GM19240 (cell line): ENCODE data around the gene SNPH.
A peak's percentile ranks its signal among the peaks of the same experiment; 100 is the strongest.

Experiments
- DNase-seq: peaks from one replicate; pipeline ENCODE4 v3.0.0; 2011; ENCODE audit warnings: low spot score; ENCODE audit not compliant: insufficient read length

The SNPH gene

DNA sequence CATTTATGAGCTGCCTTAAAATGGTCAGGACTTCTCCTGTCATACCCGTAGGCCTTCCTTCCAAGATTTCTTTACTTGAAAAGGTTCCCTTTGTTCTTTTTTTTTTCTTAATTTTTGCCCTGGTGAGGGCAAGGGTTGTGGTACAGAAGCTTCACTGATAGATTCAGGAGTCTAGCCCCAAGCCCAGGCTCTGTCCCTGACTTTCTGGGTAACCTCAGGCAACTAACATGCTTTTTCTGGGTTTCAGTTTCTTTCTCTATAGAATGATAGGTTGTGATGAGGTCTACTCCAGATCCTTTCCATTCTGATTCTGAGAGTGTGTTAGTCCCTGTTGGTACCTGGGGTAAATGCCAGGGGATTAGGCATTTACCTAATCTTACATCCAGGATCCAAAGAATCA, 21.2 kb downstream of the SNPH start:
- no peak for DNase-seq

DNA sequence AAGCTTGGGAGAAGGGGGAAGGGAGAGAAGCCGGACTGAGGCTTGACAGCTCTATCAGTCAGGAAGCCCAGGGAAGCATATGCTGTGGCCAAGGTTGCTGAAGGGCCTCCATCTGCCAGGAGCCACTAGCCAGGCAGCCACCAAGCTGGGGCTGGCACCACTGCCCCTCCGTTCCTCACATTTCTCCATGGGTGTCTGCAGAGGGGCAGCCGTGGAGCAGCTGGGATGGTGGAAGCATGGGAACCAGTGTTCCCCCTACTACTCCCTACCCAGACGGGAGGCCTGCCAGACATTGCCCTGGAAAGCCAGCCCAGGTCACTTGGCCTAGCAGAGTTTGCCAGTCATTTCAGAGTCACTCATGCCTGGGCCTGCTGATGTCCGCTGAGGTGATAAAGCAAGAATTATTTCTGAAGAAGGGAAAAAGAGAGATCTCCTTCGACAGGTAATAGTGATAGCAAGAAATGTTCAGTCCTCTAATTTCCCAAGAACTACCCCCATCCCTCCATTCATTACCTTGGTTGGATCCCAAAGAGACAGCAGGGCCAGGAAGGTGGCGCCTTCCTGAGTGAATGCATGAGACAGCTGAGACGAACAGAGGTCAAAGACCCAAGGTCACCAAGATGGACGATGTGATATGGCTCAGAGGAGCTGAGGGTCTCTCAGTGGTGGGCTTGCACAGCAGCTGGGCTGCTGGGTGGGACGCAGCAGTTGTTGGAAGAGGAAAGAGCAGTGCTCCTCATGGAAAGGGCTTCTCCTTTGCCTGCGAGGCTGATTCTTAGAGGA, 21.9 kb downstream of the SNPH start:
- no peak for DNase-seq

DNA sequence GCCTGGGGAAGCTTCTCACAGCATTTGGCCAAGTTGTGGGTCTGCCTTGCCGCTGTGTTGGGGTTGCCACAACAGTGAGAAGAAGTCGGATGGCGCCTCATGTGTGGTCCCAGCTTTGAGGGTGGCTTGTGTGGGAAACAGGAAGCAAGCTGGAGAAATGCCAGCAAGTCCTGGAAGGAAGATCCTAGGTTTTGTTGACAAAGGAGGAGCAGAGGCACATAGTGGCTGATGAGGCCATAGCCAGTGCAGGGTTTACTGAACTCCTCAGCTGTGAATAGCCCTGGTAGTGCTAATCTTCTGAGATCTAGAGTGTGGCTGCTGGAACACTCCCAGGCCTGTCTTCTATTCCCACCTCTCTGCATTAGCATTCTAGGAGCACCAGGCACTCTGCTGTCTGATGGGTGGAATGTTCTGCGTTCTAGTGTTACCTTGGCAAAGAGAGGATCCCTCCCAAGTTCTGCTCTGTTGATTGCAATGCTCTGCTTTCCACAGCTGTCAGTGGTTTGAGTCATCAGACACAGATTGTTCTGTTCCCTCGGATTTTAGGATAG, 25.2 kb downstream of the SNPH start:
- no peak for DNase-seq

DNA sequence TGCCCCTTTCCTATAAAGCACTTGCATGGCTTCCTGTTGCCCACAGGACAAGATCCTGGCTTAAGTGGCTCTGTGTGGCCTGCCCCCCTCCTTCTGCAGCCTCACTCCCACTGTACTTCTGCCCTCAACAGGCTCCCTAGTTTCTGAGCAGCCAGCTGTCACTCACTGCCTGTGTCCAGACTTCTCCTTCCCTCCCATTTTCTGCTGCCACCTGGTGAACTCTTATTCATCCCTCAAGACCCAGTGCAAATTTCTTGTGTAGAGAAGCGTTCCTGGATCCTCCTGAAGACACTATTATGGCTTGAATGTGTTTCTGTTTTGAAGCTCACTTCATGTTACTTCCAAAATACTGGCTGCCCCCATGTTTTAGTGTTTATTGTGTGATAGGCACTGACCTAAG, 26.5 kb downstream of the SNPH start:
- no peak for DNase-seq

DNA sequence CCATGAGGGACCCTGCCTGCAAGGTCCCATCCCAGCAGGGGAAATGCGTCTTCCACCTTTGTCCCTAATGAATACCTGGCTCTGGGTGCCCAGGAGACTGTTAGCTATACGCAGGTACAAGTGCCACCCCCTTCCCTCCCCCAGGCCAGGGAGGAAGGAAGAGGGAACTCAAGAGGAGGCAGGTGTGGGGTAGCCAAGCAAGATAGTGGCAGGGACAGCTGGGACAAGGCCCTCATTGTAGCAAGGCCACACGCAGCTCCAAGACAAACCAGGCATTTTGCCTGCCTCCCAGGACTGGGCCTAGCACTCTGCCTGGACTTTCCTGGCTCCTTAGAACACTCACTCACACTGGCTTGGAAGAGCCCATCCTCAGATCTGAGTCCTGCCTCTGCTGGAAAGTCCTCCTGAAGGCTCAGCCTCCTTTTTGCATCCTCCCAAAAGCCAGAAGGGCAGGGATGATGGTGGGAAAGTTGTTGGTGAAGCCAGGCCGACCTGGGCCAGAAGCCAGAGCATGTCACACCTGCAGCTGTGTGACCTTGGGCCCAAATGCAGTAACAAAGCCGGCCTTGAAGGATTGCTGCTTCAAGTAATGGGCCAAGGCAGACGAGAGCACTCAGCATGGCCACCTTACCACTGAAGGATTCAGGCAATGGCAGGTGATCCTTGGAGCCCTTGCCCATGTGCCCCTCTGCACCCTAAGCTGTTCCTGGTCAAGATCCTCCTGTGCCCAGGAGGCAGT, 27.7 kb downstream of the SNPH start:
- DNase-seq: no peak

DNA sequence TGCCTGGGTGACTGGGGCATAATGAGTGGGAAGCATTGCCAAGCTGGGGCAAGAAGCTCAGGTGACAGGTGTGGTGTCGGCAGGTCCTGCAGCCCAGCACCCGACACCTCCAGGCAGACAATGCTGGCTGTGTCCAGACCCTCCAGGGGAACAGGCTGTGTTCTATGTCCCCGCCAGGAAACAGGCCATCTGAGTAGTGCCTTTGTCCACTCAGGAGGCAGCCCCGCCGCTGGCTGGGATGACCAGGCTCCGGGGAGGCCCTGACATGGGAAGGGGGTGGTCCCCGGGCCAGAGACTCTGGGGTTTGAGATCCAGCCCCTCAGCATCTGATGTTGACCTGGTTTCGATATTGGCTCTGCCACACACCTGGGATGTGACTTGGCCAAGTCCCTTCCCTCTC, 28.4 kb downstream of the SNPH start:
- no peak for DNase-seq

DNA sequence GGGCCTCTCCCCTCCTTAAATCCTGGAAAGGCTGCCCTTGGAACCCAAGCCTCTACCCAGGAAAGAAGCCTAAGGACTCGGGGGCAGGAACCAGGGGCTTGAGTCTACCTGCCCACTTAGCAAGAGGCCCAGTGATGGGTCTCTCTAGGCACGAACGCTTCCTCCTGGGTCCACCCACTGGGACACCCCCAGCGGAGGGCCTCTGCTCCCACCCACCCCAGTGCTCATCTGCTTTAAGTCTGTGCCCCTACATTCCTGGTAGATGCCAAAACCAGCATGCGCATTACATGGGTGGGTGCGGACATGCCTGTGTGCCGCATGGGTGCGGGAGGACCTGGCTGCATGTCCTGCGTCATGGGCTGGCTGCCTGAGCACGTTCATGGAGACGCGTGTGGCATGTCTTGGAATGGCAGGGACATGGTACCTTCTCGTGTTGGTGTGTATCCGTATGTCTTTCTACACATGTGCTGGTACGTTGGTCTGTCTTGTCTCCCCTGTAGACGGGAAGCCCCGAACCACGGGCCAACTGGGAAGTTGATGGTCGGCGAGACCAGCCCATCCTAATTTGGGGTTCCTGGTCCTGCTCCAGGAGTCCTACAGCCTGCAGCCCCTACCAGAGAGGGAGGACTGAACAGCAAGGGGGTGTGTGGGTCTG, 29.3 kb downstream of the SNPH start:
- DNase-seq: no peak

DNA sequence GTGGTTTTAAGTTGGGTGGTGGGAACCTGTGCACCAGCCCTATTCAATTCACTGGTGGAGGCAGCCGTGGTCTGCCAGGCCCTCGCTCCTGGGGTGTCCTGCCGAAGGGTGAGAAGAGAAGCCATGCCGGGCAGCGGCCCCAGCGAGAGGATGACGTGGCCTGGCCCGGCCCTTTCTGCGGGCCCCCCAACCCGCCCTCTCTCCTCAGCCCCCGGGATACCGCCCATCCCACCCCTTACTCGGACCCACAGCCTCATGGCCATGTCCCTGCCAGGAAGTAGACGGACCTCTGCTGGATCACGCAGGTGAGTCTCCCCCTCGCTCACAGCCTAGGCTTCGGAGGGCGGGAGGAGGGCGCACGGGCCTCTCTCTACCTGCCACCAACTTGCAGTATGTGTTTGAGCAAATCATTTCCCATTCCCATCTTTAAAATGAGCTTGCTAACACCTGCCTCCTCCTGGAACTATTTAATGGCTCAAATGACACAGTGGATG, 30.1 kb downstream of the SNPH start:
- no peak for DNase-seq

DNA sequence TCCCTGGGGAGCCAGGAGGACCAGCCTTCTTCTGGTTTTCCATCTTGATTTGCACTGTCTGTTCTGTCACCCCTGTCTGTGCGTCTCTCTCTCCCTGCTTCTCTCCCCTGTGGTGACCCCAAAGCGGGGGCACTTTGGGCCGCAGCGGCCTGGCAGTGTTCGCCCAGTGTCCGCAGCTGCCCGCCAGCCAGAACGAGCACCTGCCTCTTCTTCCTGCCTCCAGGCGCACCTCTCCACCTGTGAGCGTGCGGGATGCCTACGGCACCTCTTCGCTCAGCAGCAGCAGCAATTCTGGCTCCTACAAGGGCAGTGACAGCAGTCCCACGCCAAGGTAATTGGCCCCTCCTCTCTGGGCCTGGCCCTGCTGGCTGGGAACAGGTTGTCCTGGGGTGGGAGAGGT, 30.8 kb downstream of the SNPH start:
- no peak for DNase-seq

DNA sequence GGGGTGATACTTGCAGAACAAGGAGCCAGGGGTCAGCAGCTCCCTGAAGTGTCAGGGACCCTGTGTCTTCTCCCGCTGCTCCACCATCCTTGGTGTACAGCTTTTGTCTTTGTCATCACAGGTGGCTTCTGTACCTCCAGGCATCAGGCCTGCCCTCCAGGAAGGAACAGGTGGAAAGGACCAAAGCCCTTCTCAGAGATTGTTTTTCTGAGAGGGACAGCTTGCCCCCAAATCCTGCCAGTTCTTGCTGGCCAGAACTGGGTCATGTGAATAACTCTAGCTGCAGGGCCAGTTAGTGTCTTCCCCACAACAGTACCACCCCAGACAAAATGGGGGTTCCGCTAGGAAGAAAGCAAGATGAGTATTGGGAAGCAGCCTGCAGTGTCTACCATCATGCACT, 31.4 kb downstream of the SNPH start:
- DNase-seq: no peak

DNA sequence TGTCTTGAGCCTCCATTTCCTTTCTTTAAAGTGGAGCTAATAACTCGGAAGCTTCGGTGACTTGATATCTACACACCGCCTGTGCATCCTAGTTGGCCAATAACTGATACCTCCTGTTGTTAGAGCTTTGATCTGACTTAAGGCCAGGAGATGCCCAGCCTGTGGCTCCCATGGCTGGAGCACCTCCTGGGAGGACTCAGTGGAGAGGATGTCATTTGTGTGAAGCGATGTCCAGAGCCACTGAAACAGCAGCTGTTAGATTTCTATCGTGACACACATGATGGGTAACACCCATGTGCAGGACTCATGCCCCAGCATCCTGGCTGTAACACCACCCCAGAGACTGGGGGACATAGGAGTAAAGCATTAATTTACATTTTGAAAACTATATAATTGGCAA, 32.1 kb downstream of the SNPH start:
- no peak for DNase-seq

DNA sequence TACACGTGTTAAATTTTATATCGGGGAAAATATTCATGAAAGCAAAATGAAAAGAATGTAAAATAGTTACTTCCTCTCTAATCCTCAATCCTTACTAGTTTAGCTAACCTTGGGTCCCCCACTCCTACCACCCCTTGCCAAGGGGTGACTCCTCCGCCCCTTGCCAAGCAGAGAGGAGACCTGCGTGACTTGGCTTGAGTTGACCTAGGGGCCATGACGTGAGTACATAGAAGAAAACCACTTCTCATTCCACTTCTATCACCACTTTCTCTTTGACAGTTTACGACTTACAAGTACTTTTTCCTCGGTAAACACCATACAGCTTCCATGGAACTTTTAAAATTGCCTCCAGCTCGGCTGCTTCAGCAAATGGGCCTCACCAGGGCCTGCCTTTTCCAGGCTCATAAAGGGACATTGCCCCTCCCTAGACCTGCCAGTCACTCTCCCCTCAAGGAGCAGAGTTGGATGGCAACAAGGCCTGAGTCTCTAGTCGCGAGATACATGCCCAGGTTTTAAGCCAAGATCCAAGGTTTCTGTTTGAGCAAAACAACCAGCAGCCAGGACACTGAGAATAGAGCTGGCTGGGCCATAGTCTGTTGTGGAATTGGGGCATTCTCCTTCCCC, 32.9 kb downstream of the SNPH start:
- no peak for DNase-seq

DNA sequence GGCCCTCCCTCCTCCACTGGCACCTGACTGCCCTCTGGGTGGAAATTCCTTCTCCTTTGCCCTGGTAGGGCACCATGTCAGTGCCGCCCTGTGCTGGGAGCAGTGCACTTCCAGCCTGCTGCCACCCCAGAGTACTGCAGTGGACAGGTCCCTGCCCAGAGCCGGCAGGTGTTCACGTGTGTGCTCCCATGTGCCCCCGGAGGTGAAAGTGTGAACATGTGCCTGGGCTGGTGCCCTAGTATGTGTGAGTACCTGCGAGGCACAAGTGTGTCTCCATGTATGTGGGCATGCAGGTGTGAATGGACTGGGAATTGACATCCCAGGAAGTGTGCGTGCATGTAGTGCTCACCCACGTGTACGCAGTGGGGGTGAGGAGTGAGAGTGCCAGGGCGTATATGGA, 33.4 kb downstream of the SNPH start:
- DNase-seq: peak; percentile 36

DNA sequence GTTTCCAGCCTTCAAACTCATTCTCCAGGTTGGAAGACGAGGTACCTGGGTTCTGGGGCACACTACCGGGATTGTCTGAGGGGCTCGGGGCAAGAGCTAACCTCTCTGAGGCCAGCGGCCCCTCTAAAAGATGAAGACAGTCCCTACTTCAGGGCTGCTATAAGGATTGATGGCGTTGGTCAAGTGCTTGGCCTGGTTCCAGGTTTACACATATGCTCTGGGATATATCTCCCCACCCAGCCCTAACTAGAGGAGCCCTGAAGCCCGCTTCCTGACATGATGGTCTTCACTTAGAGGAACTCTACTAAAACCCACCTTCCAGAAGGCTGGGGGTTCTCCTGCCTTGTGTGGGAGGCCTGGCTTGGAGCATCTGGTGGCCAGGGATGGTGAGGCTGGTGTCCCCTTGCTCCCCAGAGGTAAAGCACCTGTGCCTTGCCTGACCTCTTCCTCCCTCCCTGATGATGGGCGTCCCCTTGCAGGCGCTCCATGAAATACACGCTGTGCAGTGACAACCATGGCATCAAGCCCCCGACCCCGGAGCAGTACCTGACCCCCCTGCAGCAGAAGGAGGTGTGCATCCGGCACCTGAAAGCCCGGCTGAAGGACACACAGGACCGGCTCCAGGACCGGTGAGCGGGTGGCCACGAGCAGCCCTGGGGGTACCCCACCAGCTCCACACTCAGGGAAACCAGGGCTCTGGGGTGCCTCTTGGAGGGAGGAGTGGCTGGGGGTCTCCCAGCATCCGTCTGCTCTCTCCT, 34.2 kb downstream of the SNPH start:
- no peak for DNase-seq

DNA sequence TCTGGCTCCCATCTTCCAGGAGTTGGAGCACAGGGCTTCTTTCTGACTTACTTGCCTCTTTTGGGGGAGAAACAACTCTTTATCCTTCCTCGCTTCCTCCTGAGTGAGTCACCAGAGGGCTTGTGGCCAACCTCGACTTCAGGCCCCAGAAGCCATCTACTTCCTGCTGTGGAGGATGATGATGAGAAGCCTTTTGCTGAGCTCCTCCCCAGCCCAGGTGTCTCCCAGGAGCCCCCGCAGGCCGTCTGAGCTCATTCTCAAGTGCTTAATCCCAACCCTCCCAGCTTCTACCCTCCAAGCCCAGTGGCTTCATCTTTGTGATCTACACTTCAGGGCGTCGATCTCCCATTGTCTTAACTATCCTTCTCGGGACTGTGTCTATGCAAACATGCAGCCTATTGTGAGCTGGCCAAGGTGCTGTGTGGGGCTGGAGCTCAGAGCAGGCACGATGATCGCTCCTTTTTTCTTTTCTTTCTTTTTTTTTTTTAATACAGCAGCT, 35.0 kb downstream of the SNPH start:
- no peak for DNase-seq

DNA sequence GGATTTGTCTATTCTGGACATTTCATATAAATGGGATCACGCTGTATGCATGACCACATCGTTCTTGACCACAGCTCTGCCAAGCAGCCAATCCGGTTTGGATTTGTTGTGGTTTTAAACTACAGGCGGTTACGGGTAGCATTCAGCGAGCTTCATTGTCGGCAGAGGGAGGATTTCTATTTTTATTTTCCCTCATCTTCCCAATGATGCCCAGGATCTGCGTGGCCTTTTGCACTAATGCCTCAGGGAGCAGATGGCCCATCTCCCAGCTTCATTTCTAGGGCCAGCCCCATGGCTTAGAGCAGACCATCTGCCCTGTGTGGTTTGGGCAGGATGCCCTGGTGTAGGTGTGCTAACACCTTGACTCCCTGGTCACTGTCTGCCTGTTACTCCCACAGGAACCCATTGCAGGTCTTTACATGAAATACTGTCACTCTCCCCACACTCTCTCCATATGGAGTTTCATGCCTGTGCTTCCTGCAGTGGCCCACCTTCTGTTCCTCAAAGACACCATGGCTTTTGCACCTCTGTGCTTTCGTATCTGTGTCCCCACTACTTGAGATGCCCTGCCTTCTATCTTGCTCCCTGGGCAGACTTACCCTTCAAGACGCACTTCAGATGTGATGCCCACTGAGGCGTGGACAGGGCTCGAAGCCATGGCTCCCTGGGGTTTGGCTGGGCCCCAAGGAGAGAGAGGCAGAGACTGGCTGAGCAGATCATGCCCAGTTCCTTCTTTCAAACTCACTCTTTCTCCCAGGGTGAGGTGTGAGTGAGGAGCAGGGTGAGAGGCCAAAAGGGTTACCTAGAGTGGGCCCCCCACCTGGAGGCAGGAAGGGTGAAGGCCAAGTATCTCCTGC, 36.8 kb downstream of the SNPH start:
- DNase-seq: no peak

DNA sequence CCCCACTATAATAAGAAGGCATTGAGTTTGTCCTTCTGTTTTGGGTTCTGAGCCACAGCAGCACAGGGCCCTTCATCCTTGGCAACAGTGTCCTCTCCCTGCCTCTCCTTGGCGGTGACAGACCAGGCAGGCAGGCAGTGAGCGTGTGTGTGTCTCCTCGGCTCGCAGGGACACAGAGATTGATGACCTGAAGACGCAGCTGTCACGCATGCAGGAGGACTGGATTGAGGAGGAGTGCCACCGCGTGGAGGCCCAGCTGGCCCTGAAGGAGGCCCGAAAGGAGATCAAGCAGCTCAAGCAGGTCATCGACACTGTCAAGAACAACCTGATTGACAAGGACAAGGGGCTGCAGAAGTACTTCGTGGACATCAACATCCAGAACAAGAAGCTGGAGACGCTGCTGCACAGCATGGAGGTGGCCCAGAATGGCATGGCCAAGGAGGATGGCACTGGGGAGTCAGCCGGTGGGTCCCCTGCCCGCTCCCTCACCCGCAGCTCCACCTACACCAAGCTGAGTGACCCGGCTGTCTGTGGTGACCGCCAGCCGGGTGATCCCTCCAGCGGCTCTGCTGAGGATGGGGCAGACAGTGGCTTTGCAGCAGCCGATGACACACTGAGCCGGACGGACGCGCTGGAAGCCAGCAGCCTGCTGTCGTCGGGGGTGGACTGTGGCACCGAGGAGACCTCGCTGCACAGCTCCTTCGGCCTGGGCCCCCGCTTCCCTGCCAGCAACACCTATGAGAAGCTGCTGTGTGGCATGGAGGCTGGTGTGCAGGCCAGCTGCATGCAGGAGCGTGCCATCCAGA, 38.8 kb downstream of the SNPH start:
- no peak for DNase-seq

DNA sequence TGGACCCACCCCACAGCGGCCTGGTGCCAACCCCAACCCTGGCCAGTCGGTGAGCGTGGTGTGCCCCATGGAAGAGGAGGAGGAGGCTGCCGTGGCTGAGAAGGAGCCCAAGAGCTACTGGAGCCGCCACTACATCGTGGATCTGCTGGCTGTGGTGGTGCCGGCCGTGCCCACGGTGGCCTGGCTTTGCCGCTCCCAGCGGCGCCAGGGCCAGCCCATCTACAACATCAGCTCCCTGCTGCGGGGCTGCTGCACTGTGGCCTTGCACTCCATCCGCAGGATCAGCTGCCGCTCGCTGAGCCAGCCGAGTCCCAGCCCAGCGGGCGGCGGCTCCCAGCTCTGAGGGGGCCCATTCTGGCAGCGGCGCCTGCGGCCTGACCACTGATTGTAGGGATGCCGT, 39.6 kb downstream of the SNPH start:
- DNase-seq: no peak
